IPS DF 4.7 (cell line): ENCODE data around the gene PDXK.
"Not testable (repeated sequence)": the region's sequence is repeated elsewhere in the genome, so short reads cannot be mapped to it uniquely, and the experiment has no call there.

Source experiments
- DNase-seq: peaks from one replicate; pipeline ENCODE4 v3.0.0-alpha.2; 2013; ENCODE audit warnings: low spot score; ENCODE audit errors: extremely low read depth

The PDXK gene

GRCh38 chr21:43697758-43698643 lies 20.9 kb upstream of the PDXK start:
- no peak for DNase-seq

GRCh38 chr21:43699492-43699777 lies 19.5 kb upstream of the PDXK start:
- DNase-seq = not testable (repeated sequence)

- DNase-seq = no peak
Observed at GRCh38 chr21:43699933-43700599, 18.9 kb upstream of the PDXK start.

- no peak for DNase-seq
Observed at GRCh38 chr21:43701936-43702784, 16.8 kb upstream of the PDXK start.

- no peak for DNase-seq
Observed at GRCh38 chr21:43702785-43703034, 16.2 kb upstream of the PDXK start.

- DNase-seq = no peak
Observed at GRCh38 chr21:43703035-43703880, 15.7 kb upstream of the PDXK start.

- DNase-seq = no peak
Observed at GRCh38 chr21:43707462-43707861, 11.5 kb upstream of the PDXK start.

GRCh38 chr21:43708745-43709381 lies 10.1 kb upstream of the PDXK start:
- no peak for DNase-seq

- DNase-seq = no peak
Observed at GRCh38 chr21:43712268-43712942, 6.5 kb upstream of the PDXK start.

- DNase-seq = not testable (repeated sequence)
Observed at GRCh38 chr21:43713123-43713522, 5.8 kb upstream of the PDXK start.

- DNase-seq = no peak
Observed at GRCh38 chr21:43716376-43717165, 2.4 kb upstream of the PDXK start.

- DNase-seq = no peak
Observed at GRCh38 chr21:43717166-43717853, 1.6 kb upstream of the PDXK start.

GRCh38 chr21:43717967-43718871 lies 710 bp upstream of the PDXK start:
- no peak for DNase-seq

- DNase-seq = no peak
Observed at GRCh38 chr21:43719748-43720538, 1.0 kb downstream of the PDXK start.

GRCh38 chr21:43720539-43721166 lies 1.7 kb downstream of the PDXK start:
- no peak for DNase-seq

- DNase-seq = no peak
Observed at GRCh38 chr21:43721206-43721605, 2.3 kb downstream of the PDXK start.

GRCh38 chr21:43721939-43722338 lies 3.0 kb downstream of the PDXK start:
- DNase-seq = no peak
